Activated CD4-positive, alpha-beta T cell treated with anti-CD3 and anti-CD28 coated beads, Interleukin-2, amount 10 ng/mL, durations not matched to agents 7 days and 5 days (primary cell): ENCODE measurements around the gene BACH2. TPM values are rescaled to one million over a fixed set of nuclear protein-coding genes. Genes with fewer than 3 reads are reported as not detected.
A peak's percentile ranks its signal among the peaks of the same experiment; 100 is the strongest.
"Not testable (repeated sequence)": the region's sequence is repeated elsewhere in the genome, so short reads cannot be mapped to it uniquely, and the experiment has no call there.

Experiments
- CTCF ChIA-PET: fragments of 350-600 bp; sonication (Branson Sonifier 250); formaldehyde crosslinking; loops from one replicate; lab custom pipeline; 2021; ENCODE audit warnings: antibody characterized with exemption; lab: Charles Lee
- POLR2A ChIA-PET: fragments of 350-600 bp; sonication (Branson Sonifier 250); formaldehyde crosslinking; loops from one replicate; lab custom pipeline; 2021; ENCODE audit warnings: antibody characterized with exemption; lab: Charles Lee
- DNase-seq: peaks from one replicate; pipeline ENCODE4 v3.0.0-alpha.2; 2020
- H3K27ac Mint-ChIP-seq: one replicate; pipeline ENCODE4 v1.8.0; 2021; ENCODE audit warnings: mild to moderate bottlenecking, moderate library complexity, mixed read lengths
- H3K27me3 Mint-ChIP-seq: one replicate; pipeline ENCODE4 v1.8.0; 2021; ENCODE audit warnings: mixed read lengths
- H3K36me3 Mint-ChIP-seq: one replicate; pipeline ENCODE4 v1.8.0; 2021; ENCODE audit warnings: low read depth, mixed read lengths
- H3K4me1 Mint-ChIP-seq: one replicate; pipeline ENCODE4 v1.8.0; 2021; ENCODE audit warnings: mixed read lengths
- H3K4me3 Mint-ChIP-seq: one replicate; pipeline ENCODE4 v1.8.0; 2021; ENCODE audit warnings: mild to moderate bottlenecking, moderate library complexity, mixed read lengths
- H3K9me3 Mint-ChIP-seq: one replicate; pipeline ENCODE4 v1.8.0; 2021; ENCODE audit warnings: mixed read lengths
- microRNA-seq: library from miRNA; unstranded; fragments of <30 nt; microRNA quantifications from one replicate; pipeline ENCODE4 v1.2.0, GENCODE V29; 2021; ENCODE audit warnings: borderline microRNAs expressed, borderline replicate concordance
- total RNA-seq, 2 experiments: library from RNA; stranded (reverse); gene quantifications; one replicate each; pipeline ENCODE4 v1.2.3, GENCODE V29; 2021

BACH2 gene
- total RNA-seq, 2 experiments from 2014 or later = 59.4 to 61.6 TPM

GRCh38 chr6:89895276-89895874 lies 401.3 kb downstream of the BACH2 start:
- H3K4me1 Mint-ChIP-seq = no peaks in the 10 kb centered on the region
- ChIA-PET POLR2A (no interaction called here), CTCF (interaction anchor here (0.5 kb wide), 1 partner anchor 15 kb away, joined by 4 read pairs; no protein-coding TSS in a partner anchor)
- H3K27ac Mint-ChIP-seq = no peak overlapping the region
- H3K36me3 Mint-ChIP-seq = no peaks in the 10 kb centered on the region
- DNase-seq = peak; percentile 24
- H3K4me3 Mint-ChIP-seq = no peak overlapping the region
- H3K9me3 Mint-ChIP-seq = no peaks in the 10 kb centered on the region
- peaks cover 36% of the 10 kb centered on the region for H3K27me3 Mint-ChIP-seq

GRCh38 chr6:89894169-89894568 lies 402.5 kb downstream of the BACH2 start, which contains the start of gene GJA10:
Gene GJA10, plus strand, starts transcription at chr6:89894469. Its CDS starts 0 bp downstream, at chr6:89894469.
- Mint-ChIP-seq H3K4me3 (no peak within 1 kb of the TSS), H3K27me3 (peaks cover 34% of the 10 kb centered on the region), H3K36me3 (no peaks in the 10 kb centered on the region), H3K27ac (no peak within 1 kb of the TSS), H3K4me1 (peaks cover 2% of the 10 kb centered on the region), H3K9me3 (no peaks in the 10 kb centered on the region)
- CTCF ChIA-PET = no interaction called here
- DNase-seq = no peak
- POLR2A ChIA-PET = no interaction called here

DNA sequence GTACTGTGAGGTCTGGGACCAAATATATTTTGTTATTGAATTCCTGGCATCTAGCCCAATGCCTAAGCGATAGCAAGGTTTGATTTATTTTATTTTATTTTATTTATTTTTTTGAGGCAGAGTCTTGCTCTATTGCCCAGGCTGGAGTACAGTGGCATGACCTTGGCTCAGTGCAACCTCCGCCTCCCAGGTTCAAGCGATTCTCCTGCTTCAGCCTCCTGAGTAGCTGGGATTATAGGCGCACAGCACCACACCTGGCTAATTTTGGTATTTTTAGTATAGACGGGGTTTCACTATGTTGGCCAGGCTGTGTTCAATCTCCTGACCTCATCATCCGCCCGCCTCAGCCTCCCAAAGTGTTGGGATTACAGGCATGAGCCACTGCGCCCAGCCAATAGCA lies 404.1 kb downstream of the BACH2 start:
- H3K4me3 Mint-ChIP-seq, POLR2A ChIA-PET, H3K4me1 Mint-ChIP-seq, H3K27ac Mint-ChIP-seq, DNase-seq, H3K9me3 Mint-ChIP-seq, H3K36me3 Mint-ChIP-seq: not testable (repeated sequence)
- peaks cover 37% of the 10 kb centered on the region for H3K27me3 Mint-ChIP-seq
- CTCF ChIA-PET = interaction anchor here (0.6 kb wide), 1 partner anchor 197 kb away, joined by 4 read pairs; no protein-coding TSS in a partner anchor

DNA sequence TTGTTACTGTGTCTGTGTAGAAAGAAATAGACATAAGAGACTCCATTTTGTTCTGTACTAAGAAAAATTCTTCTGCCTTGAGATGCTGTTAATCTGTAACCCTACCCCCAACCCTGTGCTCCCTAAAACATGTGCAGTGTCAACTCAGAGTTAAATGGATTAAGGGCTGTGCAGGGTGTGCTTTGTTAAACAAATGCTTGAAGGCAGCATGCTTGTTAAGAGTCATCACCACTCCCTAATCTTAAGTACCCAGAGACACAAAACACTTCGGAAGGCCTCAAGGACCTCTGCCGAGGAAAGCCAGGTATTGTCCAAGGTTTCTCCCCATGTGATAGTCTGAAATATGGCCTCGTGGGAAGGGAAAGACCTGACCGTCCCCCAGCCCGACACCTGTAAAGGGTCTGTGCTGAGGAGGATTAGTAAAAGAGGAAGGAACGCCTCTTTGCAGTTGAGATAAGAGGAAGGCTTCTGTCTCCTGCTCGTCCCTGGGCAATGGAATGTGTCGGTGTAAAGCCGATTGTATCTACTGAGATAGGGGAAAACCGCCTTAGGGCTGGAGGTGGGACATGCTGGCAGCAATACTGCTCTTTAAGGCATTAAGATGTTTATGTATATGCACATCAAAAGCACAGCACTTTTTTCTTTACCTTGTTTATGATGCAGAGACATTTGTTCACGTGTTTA lies 405.7 kb downstream of the BACH2 start:
- CTCF ChIA-PET = interaction anchor here (0.5 kb wide), 1 partner anchor 25 kb away, joined by 3 read pairs; no protein-coding TSS in a partner anchor
- H3K4me1 Mint-ChIP-seq, H3K9me3 Mint-ChIP-seq, H3K4me3 Mint-ChIP-seq, POLR2A ChIA-PET, H3K27ac Mint-ChIP-seq, DNase-seq, H3K36me3 Mint-ChIP-seq: not testable (repeated sequence)
- peaks cover 30% of the 10 kb centered on the region for H3K27me3 Mint-ChIP-seq

- Mint-ChIP-seq H3K4me1 (peaks cover 9% of the 10 kb centered on the region), H3K27ac (no peak overlapping the region), H3K27me3 (peaks cover 23% of the 10 kb centered on the region), H3K36me3 (no peaks in the 10 kb centered on the region), H3K4me3 (no peak overlapping the region), H3K9me3 (no peaks in the 10 kb centered on the region)
- ChIA-PET POLR2A (no interaction called here), CTCF (no interaction called here)
- no peak for DNase-seq
These were observed 407.8 kb downstream of the BACH2 start for GRCh38 chr6:89888871-89889270.

DNA sequence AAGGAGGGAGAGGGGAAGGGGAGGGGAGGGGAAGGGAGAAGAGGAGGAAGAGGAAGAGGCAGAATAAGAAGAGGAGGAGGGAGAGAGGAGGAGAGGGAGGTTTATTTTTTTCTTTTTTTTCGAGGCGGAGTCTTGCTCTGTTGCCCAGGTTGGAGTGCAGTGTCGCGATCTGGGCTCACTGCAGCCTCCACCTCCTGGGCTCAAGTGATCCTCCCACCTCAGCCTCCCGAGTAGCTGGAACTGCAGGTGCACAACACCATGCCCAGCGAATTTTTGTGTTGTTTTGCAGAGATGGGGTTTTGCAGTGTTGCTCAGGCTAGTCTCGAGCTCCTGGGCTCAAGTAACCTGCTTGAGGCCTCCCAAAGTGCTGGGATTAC lies 408.5 kb downstream of the BACH2 start:
- Mint-ChIP-seq H3K4me1 (peaks cover 9% of the 10 kb centered on the region), H3K9me3 (no peaks in the 10 kb centered on the region), H3K4me3 (no peak overlapping the region), H3K27ac (no peak overlapping the region), H3K36me3 (no peaks in the 10 kb centered on the region), H3K27me3 (peaks cover 18% of the 10 kb centered on the region)
- ChIA-PET POLR2A (no interaction called here), CTCF (interaction anchor here (0.6 to 0.7 kb wide), 2 partner anchors 516 to 776 kb away, joined by 4 to 6 read pairs; no protein-coding TSS in a partner anchor)
- DNase-seq = no peak

DNA sequence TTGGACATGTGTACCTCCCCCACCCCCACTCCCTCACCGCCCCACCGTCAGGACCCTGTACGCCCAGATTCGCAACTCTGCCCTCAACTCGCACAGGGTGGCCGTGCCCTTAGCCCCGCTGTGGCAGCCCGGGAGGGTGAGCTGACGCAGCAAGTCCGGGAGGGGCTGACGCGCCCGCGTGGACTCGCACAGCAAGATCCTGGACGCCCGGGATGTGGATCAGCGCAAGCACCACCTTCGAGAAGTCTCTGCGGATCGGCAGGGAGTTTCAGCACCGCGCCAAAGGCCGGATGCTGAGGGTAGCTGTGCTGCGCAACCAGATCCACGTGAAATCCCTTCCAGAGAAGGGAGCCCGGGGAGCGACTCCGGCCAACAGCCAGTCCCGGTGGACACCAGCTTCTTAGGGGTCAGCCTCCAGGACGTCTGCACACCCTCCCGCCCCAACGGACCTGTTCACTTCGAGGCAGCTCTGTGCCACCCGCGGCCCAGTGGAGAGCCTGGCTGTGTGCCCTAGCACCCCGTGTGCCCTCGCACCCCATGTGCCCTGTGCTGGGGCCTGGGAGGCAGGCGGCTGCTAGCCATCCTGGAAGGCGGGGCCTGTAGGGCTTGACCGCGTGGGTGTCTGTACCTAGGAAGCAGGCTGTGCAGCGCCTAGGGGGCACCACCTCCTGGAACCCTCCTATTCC lies 409.0 kb downstream of the BACH2 start:
- no peaks in the 10 kb centered on the region for H3K9me3 Mint-ChIP-seq
- POLR2A ChIA-PET = no interaction called here
- H3K36me3 Mint-ChIP-seq = no peaks in the 10 kb centered on the region
- H3K27ac Mint-ChIP-seq = no peak overlapping the region
- peaks cover 18% of the 10 kb centered on the region for H3K27me3 Mint-ChIP-seq
- CTCF ChIA-PET = interaction anchor here (0.7 to 1.6 kb wide), 2 partner anchors 50 to 777 kb away, joined by 3 to 6 read pairs; no protein-coding TSS in a partner anchor
- no peak for DNase-seq
- H3K4me1 Mint-ChIP-seq = peaks cover 9% of the 10 kb centered on the region
- H3K4me3 Mint-ChIP-seq = no peak overlapping the region

GRCh38 chr6:89886378-89887120 lies 410.1 kb downstream of the BACH2 start:
- Mint-ChIP-seq H3K36me3 (no peaks in the 10 kb centered on the region), H3K27me3 (peaks cover 17% of the 10 kb centered on the region), H3K4me1 (peaks cover 9% of the 10 kb centered on the region), H3K27ac (no peak overlapping the region), H3K4me3 (no peak overlapping the region), H3K9me3 (no peaks in the 10 kb centered on the region)
- DNase-seq = no peak
- CTCF ChIA-PET = interaction anchor here (1.6 kb wide), 1 partner anchor 52 kb away, joined by 3 read pairs; no protein-coding TSS in a partner anchor
- POLR2A ChIA-PET = no interaction called here

Small RNA genes within 50 kb of the gene (microRNA-seq; reads per million reads assigned to microRNA genes)
- gene MIR4464 = not detected
